GM19099 (cell line): ENCODE measurements around the gene SRSF2.

Experiments
- POLR2A ChIP-seq: IDR thresholded peaks from 3 replicates; pipeline ENCODE4 v1.6.1; 2011; ENCODE audit warnings: low read depth; ENCODE audit not compliant: insufficient read length; ENCODE audit errors: extremely low read depth

Gene SRSF2

DNA sequence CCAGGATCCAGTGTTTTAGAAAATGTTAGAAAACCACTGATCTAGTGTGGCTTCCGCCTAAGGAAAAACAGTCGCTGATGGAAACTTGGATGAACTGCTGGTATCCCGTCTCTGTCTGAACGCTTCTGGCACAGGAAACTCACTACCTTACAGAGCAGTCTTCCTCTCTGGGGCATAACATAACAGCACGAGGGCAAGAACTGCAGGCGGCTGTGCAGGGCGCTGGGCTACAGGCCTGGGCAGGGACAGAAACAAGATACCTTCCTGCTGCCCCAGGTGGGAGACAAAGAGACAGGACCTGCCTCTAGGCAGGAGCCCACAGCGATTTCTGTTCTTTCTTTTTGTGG is 36.9 kb downstream of the SRSF2 start:
- no peak for TF ChIP-seq POLR2A

DNA sequence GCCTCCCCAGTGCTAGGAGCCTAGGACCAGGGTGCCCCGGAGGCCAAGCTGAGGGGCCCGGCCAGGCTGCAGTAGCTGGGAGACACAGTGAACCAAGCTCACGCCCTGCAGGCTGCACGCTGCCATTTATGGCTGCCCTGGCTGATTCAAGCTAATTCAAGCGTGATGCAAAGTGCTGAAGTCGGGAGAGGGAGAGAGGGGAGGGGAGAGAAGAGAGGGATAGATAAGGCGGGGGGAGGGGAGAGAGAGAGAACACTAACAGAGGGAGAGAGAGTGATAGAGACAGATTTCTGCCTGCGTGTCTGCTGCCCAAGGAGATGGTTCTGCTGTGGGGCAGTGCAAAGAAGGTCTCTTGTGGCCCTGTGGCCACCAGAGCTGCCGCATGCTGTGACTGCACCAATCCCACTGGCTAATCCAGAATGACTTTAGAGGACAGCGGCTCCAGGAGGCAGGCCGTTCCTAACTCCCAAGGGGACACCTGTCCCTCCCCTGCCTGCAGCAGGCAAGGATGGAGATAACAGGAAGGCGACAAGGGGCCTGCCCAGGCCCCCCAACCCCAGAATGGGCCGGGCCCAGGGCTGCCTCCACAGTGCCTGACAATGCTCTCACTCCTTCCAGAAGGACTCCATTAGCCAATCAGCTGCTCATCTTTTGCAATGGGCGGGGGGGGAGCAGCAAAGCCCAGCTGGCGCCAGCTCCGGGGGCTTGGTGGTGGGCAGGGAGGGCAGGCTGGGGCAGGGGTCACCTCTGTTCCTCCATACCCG is 39.2 kb downstream of the SRSF2 start:
- no peak for TF ChIP-seq POLR2A

DNA sequence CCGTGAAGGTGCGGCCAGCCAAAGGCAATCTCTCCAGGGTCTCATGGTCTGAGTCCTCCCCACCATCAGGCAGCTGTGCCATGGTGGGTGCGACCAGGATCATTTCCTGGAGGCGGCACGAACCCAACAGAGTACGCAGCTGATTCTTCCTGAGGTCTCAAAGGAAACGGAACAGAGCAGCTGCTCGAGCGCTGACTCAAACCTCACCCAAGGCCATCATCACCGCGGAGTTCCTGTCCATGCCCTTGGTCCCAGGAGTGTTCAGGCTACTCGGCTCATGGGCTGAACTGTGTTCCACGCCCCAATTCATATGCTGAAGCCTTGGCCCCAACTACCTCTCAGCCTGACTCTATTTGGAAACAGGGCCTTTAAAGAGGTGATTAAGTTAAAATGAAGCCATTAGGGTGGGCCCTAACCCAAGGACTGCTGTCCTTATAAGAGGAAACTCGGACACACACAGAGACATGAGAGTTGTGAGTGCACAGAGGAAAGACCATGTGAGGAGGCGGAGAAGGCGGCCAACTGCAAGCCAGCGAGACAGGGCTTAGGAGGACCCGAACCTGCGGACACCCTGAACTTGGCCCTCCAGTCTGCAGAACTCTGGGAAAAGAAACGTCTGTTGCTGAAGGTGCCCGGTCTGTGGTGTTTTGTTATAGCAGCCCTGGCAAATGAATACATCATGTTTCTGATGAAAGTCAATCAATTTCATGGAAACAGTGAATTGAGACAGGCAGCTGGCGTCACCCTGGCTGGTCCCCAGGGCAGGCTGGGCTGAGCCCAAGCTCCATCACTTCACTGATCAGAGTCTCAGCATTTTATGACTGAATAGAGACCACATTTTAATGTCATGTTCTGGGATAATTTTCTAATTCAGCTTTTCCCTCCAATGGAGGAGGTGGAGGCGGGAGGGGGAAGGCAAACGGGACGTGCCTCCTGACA is 40.1 kb downstream of the SRSF2 start:
- TF ChIP-seq POLR2A = no peak

DNA sequence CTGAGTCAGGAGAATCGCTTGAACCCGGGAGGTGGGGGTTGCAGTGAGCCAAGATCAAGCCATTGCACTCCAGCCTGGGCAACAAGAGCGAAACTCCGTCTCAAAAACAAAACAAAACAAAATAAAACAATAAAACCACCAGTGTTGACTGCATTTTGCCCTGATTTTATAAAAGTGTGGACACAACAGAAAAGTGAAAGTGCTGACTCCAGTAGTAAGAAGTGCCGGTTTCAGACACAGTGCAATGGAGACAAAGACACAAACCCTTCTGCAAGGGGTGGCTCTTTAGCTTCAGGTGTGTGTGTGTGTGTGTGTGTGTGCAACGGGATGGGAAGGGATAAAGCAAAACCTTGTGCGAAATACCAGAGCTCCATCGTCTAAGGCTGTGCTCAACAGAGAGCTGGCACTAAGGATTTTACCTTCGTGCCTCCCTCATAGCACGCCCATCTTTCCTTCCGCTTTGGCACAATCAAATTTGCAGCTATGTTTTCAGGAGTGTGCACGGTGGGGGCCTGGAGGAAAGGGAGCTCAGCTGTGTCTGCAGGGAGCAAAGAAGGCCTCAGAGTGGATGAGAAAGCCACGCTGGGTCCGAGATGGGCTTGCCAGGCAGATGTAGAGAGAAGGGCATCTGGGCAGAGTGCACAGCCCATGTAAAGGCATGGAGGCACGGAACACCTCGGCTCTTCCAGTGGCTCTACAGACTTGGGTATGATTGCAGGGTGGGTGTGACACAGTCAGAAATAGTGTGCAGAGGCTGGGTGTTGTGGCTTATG is 41.9 kb downstream of the SRSF2 start:
- no peak for TF ChIP-seq POLR2A

DNA sequence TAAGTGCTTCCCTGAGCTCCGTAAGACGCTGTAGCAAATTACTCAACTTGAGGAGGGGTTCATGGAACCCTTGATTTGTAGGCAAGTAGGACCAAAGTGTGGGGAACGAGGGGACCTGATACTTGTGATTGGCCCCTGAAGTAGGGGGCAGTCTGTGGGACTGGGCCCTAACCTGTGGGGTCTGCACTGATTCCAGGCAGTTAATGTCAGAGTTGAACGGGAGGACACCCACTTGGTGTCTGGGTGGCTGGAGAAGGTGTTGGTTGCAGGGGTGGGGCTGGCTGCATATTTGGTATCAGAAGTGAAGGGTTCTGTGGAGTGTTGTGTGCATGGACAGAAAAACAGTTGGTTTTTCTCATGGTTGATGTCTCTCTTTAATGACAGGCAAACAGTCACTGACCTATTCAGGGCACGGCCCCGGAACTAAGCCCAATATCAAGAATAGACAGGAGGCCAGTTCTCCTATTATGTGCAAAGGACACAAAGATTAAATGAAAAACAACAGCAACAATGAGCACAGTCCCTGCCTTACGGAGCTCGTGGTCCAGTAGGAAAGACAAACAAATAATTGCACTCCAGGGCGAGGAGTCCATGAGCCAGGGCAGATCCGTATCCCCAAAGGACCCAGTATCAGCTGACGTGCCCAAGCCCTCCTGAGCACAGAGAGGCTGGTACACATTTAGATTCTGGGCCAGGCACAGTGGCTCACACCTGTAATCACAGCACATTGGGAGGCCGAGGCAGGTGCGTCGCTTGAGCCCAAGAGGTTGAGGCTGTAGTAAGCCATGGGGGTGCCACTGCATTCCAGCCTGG is 45.5 kb downstream of the SRSF2 start:
- TF ChIP-seq POLR2A = no peak

DNA sequence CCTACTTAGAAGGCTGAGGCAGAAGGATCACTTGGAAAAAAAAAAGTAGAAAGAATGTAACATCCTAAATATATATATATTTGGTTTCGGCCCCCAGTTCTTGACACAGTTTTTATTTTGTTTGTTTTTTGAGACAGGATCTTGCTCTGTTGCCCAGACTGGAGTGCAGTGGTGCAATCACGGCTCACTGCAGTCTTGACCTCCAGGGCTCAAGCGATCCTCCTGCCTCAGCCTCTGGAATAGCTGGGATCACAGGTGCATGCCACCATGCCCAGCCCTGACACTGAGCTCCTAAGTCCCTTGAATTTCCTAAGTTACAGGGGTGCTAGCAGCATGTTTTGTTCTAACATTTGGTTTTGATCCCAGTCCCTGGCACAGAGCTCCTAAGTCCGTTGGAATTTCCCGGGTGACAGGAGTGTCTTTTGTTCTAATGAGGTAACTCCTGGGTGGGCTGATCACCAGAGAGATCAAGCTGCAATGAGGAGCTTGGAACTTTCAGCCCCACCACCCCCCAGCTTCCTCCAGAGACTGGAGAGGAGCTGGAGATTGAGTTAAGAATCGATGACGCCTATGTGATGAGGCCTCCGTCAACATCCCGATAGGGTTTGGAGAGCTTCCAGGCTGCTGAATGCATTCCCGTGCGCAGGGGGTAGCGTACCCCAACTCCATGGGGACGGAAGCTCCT is 46.4 kb downstream of the SRSF2 start:
- no peak for TF ChIP-seq POLR2A

DNA sequence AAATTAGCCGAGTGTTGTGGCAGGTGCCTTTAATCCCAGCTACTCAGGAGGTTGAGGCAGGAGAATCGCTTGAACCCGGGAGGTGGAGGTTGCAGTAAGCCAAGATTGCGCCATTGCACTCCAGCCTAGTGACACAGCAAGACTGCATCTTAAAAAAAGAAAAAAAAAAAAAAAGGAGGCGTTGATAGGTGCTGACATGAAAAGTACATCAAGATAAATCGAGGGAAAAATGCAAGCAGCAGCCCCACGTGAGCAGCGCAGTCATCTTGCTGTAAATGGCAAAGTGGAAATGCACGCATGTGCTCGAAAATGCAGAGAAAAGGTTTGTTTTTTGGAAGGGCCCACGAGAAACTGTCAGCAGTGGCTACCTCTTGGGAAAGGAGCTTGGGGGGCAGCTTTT is 47.3 kb downstream of the SRSF2 start:
- no peak for TF ChIP-seq POLR2A

DNA sequence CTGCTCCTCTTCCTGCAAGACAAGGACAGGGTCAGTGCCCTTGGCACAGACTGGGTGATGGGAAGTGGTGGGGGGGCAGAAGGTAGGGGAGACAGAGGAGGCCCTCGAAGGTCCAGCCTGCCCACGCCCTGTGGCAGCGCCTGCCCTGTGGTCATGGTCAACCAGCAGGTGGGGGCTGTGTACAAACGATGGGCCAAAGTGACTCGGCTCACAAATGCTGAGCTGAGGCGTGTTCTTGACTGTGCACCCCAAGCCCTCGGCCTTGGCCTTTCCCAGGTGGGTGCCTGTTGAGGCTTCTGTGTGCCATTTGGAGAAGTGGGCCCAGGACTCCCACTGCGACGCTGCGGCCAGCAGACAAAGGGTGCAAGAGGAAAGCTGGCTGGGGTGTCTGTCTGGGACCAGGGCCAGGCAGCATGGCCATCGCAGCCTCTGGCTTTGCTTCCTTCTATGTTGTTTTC is 48.9 kb downstream of the SRSF2 start:
- no peak for TF ChIP-seq POLR2A

DNA sequence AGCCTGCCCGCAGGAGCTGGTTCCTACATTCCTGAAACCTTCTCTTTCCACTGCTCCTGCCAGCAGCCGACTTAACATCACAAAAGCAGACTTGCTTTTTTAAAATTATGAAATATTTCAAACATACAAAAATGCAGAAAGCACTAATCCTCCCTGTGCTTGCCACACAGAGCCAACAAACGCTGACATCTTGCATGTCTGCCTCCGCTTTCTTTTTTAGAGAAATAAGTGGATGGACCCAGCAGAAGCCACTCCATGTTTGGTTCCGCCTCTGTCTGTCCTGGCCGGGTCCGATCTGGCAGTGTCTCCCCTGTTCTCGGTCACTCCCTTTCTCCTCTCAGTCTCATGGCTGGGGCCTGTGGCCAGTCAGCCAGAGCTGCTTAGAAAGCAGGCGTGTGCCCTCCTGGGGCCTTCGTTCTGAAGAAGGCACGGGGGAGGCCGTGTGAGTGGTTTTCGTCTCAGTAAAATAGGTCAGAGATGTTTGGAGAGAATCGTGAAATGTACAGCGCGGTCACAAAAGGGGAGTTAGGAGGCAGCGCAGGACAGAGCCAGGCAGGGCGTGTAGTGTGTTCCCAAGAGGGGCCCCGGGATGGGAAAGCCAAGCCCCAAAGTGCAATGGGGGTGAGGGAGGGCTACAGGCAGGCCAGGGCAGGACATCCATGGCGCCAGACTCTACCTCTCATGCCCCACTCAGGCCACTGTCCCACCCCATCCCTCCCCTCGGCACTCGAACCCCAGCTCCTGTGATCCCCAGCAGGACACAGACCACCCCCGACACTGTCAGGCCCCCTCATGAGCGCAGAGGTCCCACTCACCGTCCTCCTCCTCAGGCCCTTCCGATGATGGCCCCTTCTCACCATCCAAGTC is 49.6 kb downstream of the SRSF2 start:
- no peak for TF ChIP-seq POLR2A

DNA sequence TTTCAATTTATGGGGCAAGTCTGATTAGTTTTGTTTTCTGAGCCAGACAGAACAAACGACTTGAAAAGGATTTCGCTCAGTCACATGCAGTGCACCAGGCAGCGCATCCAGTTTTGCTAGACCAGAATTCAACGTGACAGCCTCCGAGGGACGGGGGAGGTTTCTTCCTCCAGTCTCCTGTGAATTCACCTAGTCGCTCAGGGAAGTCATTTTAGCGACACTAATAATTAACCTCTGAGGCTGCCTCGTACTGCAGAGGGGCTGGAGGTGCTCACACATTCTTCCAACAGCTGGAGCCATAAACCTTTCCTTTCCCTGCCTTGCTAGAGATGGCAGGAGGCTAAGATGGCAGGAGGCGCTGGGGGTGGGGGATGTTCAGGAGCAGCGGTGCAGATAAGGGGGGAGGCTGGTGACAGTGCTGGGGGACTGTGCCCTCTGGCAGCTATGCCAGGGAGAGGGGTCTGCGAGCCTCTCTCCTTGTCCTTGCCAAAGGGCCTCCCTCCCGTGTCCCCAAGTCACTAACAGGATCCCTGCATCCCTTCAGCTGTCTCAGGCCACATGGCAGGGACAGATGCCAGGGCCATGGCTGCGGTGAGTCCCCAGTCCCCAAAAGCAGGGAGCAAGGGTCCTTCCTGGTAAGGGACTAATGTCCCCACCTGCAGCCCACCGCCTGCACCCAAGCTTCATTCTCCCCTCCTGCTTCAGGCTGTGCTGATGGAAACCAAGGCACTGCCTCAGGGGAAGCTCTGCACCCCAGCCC is 50.4 kb downstream of the SRSF2 start:
- no peak for TF ChIP-seq POLR2A

DNA sequence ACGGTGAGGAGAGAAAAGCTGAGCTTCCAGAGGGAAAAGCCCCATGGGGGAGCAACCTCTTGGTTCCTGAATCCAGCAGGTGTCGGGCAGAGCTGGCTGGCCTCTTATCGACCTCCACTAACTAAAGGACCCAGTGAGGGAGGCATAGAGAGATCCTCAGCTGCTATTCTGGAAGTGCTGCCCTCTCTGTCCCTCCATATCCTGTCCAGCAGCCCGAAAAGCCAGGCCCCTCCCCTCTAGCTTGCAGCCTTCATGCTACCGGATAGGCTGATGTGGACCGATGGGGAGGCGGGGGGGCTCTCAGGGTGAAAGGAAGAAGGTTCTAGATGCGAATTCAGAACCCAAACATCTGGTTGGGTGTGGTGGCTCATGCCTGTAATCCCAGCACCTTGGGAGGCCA is 51.3 kb downstream of the SRSF2 start:
- no peak for TF ChIP-seq POLR2A

DNA sequence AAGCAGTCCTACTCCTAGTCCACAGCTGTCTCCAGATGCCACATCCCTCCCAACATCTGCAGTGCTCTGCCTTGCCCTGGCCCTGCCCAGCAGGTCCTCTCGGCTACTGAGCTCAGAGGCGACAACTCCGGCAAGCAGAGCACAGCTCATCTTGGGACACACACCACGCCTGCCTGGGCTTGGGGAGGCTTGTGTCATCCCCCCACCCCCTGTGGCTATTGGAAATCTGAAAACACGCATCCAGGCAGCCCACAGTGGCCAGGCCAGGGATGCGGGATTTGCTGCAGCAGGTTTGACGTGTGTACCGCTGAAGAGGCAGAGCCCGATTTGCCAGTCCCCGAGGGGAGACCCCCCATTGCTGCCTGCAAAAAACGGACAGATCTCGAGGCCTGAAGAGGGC is 51.8 kb downstream of the SRSF2 start:
- no peak for TF ChIP-seq POLR2A
